Cardiac muscle cell (in vitro differentiated cells and primary cell): ENCODE measurements around the gene DENND2D. TPM values are rescaled to one million over a fixed set of nuclear protein-coding genes. Genes with fewer than 3 reads are reported as not detected.

Experiments used
- DNase-seq, 2 donors: peaks; one replicate each; pipeline versions ENCODE4 v3.0.0 to v3.0.0-alpha.2; 2010 to 2017; ENCODE audit warnings: low read depth in 1 of 2, low spot score in 1 of 2
- H3K27ac ChIP-seq: fragments of 200-600 bp; sonication (generic); 2 replicates; pipeline ENCODE4 v1.5.1; 2016
- H3K27me3 ChIP-seq: fragments of 200-600 bp; sonication (generic); 2 replicates; pipeline ENCODE4 v1.6.0; 2016; ENCODE audit warnings: control low read depth
- H3K36me3 ChIP-seq: fragments of 200-600 bp; sonication (generic); 2 replicates; pipeline ENCODE4 v1.5.1; 2016; ENCODE audit warnings: control low read depth
- H3K4me1 ChIP-seq: fragments of 200-600 bp; sonication (generic); 2 replicates; pipeline ENCODE4 v1.8.1; 2017; ENCODE audit warnings: low read depth, mild to moderate bottlenecking, mixed run types
- H3K4me3 ChIP-seq: fragments of 200-600 bp; sonication (generic); 2 replicates; pipeline ENCODE4 v1.5.1; 2016; ENCODE audit warnings: mild to moderate bottlenecking
- H3K9me3 ChIP-seq: fragments of 200-600 bp; sonication (generic); 2 replicates; pipeline ENCODE4 v1.5.1; 2017; ENCODE audit warnings: low read depth, mild to moderate bottlenecking, control low read depth
- CTCF ChIP-seq: IDR thresholded peaks from 2 replicates; pipeline ENCODE4 v1.5.1; 2012; ENCODE audit warnings: low read depth, mild to moderate bottlenecking, low read length
- polyA plus RNA-seq: library from polyadenylated mRNA; unstranded; fragments of >200 nt; fragmentation: Nextera tagmentation; extraction: Ambion mirVana; gene quantifications from 2 replicates; pipeline ENCODE4 v1.2.1, GENCODE V29; 2016
- total RNA-seq: library from RNA; depleted of rRNA; stranded (reverse); fragments of >200 nt; gene quantifications from 2 replicates; pipeline ENCODE4 v1.2.3, GENCODE V29; 2016

The DENND2D gene
- total and polyA plus RNA-seq, 2 experiments from 2014 or later, result 0.37 to 1.1 TPM

- H3K36me3 ChIP-seq, result peaks cover 26% of the 10 kb centered on the region
- no peak for TF ChIP-seq CTCF
- no peak overlapping the region for H3K4me3 ChIP-seq
- no peaks in the 10 kb centered on the region for H3K27me3 ChIP-seq
- H3K27ac ChIP-seq, result no peak overlapping the region
- no peak for DNase-seq
- no peaks in the 10 kb centered on the region for H3K9me3 ChIP-seq
- no peaks in the 10 kb centered on the region for H3K4me1 ChIP-seq
Measured at GRCh38 chr1:111147948-111148347, 52.5 kb downstream of the DENND2D start.

- Histone ChIP-seq H3K4me1 (peaks cover 8% of the 10 kb centered on the region), H3K36me3 (peaks cover 13% of the 10 kb centered on the region), H3K27ac (no peak overlapping the region), H3K4me3 (no peak overlapping the region), H3K27me3 (no peaks in the 10 kb centered on the region), H3K9me3 (no peaks in the 10 kb centered on the region)
- DNase-seq, result no peak
- TF ChIP-seq CTCF, result no peak
Measured at GRCh38 chr1:111145963-111146768, 54.3 kb downstream of the DENND2D start.

- H3K4me1 ChIP-seq, result peaks cover 8% of the 10 kb centered on the region
- DNase-seq, result no peak
- no peak overlapping the region for H3K4me3 ChIP-seq
- TF ChIP-seq CTCF, result no peak
- H3K9me3 ChIP-seq, result no peaks in the 10 kb centered on the region
- no peaks in the 10 kb centered on the region for H3K27me3 ChIP-seq
- H3K36me3 ChIP-seq, result peaks cover 13% of the 10 kb centered on the region
- no peak overlapping the region for H3K27ac ChIP-seq
Measured at GRCh38 chr1:111145542-111145941, 54.9 kb downstream of the DENND2D start.

- no peak for TF ChIP-seq CTCF
- peaks cover 9% of the 10 kb centered on the region for H3K36me3 ChIP-seq
- H3K27me3 ChIP-seq, result no peaks in the 10 kb centered on the region
- H3K4me1 ChIP-seq, result peaks cover 11% of the 10 kb centered on the region
- H3K4me3 ChIP-seq, result no peak overlapping the region
- H3K9me3 ChIP-seq, result no peaks in the 10 kb centered on the region
- no peak for DNase-seq
- H3K27ac ChIP-seq, result no peak overlapping the region
Measured at GRCh38 chr1:111142356-111142975, 58.0 kb downstream of the DENND2D start.

- no peak overlapping the region for H3K27ac ChIP-seq
- H3K4me3 ChIP-seq, result peak overlapping the region; percentile 64
- no peak for TF ChIP-seq CTCF
- peaks cover 15% of the 10 kb centered on the region for H3K36me3 ChIP-seq
- DNase-seq, result no peak
- H3K4me1 ChIP-seq, result peaks cover 11% of the 10 kb centered on the region
- no peaks in the 10 kb centered on the region for H3K27me3 ChIP-seq
- H3K9me3 ChIP-seq, result no peaks in the 10 kb centered on the region
Measured at GRCh38 chr1:111141245-111142220, 58.9 kb downstream of the DENND2D start.
